Glomerular visceral epithelial cell (primary cell): ENCODE measurements around the gene MED13L.
A peak's percentile ranks its signal among the peaks of the same experiment; 100 is the strongest.
"Not testable (repeated sequence)": the region's sequence is repeated elsewhere in the genome, so short reads cannot be mapped to it uniquely, and the experiment has no call there.

Source experiments
- DNase-seq: peaks from one replicate; pipeline ENCODE4 v3.0.0-alpha.2; 2016; ENCODE audit errors: extremely low spot score

The MED13L gene

DNA sequence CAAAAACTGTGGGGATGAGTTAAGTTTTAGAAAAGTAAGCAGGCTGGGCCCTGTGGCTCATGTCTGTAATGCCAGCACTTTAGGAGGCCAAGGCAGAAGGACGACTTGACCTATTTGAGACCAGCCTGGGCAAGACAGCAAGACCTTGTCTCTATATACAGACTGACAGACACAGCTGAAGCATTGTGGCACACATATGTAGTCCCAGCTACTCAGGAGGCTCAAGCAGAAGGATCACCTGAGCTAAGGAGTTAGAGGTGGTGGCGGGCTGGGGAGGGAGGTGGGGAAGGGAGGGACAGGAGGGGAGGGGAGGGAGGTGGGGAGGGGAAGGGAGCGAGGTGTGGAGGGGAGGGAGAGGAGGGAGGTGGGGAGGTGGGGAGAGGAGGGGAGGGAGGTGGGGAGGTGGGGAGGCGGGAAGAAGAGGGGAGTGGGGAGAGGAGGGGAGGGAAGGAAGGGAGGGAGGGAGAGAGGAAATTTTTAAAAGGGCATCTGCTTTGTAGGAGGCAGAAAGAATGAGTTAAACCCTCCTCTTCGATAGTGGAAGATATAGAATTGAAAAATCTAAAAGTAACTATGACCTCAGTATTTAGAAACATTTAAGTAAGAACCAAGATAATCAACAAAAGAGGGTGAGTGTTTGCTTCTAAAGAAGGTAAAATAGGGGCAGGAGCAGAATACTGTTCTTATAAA lies 30.9 kb downstream of the MED13L start:
- no peak for DNase-seq

DNA sequence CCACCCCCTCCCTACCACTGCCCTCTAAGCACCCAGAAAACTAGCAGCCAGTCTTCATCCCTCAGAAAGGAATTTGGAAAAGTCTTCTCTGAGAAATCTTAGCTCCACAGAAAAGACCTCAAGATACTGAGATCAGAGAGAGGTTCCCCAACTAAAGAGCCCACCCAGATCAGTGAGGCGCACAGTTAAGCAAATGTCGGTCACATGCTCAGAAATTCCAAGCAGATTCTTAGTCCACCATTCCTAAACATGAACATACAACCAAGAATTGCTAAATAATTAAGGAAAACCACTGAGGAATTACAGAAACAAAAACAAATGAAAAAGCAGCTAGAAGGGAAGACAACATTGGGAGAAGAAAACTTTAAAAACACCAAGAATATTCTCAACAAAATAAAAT lies 32.3 kb downstream of the MED13L start:
- no peak for DNase-seq

DNA sequence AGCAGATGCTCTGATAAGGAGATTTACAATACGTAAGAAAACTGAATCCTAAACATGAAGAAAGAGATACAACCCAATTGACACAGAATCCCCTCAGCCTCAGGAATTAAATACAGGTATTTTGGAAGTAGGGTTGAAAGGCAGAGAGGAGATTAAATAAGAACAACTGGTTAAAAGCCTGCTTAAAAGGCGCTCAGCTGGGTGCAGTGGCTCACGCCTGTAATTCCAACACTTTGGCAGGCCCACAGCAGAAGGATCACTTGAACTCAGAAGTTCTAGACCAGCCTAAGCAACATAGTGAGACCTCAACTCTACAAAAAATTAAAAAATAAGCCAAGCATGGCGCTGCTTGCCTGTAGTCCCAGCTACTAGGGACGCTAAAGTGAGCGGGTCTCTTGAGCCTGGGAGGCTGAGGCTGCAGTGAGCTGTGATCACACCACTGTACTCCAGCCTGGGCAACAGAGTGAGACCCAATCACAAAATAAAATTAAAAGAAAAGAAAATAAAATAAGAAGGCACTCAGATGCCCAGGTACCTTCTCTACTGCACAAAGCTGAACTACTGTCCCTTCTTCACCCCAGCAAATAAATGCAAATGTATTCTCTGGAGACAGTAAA lies 32.9 kb downstream of the MED13L start:
- no peak for DNase-seq

DNA sequence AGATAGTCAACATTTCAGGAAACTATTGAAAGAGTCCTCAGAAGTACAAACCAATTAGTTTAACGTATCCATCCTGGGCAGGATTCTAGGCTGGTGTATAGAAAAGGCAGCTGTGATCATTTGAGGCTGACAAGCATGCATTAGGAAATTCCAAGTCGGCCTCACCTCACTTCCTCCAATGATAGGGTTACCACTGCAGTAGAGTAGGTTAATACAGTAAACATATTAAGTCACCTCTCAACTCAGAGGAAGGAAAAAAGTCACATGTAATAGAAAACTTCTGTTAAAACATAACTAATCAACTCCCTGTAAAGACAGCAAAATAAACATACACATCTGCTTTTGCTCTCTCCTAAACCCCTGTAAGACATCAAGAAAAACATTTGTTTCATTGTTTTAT lies 33.5 kb downstream of the MED13L start:
- DNase-seq, result peak; percentile 63

DNA sequence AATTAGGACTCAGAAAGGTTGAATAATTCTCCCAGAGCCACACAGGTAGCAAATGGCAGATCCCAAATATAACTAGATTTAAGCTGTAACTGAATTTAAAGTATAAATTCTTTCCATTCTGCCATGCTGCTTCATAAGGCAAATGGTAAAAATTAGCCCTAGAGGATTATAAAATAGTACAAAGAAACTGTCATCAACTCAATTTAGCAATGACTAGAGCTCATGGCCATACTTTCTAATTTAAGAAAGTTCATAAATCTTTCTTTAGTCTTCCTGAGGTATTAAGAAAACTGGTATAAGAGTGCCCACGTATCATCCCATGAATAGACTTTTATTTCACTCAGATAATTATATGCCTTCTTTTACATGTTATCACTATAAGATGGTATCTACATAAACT lies 34.8 kb downstream of the MED13L start:
- no peak for DNase-seq

DNA sequence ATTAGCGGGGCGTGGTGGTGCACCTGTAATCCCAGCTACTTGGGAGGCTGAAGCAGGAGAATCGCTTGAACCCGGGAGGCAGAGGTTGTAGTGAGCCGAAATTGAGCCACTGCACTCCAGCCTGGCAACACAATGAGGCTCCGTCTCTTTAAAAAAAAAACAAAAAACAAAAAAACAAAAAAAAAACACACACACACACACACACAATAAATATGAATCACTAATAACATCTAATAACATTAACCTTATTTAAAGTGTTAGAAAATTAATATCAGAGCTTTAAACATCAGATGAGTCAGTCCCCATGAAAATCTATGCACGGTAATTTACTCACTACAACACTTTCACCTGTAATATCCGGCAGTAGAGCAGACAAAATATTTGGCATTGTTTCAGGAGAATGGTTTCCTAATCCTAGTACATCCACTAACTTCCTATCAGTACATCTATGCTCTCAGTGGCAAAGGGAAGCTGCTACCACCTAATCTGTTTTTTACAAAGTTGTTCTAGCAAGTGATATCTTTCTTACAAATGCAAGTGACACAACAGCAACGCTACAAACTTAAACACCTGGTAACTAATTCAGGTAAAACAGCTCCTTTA lies 36.2 kb downstream of the MED13L start:
- DNase-seq, result peak; percentile 3

DNA sequence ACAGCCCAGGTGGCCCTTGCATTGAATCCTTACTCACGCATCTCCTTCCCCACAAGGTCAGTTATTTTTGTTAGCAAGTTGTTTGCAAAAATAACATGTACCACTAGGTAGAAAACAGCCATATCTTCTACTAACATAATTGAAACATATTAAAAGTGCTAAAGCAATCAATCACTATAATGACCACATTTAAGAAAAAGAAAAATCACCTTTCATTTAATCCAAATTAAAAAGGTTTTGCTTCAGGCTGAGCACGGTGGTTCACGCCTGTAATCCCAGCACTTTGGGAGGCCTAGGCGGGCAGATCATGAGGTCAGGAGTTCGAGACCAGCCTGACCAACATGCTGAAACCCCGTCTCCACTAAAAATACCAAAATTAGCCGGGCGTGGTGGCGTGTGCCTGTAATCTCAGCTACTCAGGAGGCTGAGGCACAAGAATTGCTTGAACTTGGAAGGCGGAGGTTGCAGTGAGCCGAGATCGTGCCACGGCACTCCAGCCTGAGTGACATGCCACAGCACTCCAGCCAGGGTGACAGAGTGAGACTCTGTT lies 38.8 kb downstream of the MED13L start:
- DNase-seq, result not testable (repeated sequence)

DNA sequence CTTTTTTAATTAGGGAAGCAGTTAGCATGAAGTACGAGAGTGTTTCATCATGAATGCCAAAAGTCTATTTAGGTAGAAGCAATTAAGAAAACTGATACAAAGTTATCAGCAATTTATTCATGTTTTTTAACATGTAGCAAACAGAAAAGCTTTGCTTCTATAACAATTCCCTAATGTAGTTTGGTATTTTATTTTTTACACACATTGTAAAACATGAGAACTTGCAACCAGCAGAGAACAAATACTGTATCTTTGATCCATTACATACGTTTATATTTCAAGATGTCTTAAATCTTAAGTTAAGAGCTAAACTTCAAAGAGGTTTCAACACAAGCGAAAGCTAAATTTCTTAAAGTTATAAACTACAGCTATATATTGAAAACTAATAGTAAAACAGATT lies 39.3 kb downstream of the MED13L start:
- DNase-seq, result no peak

DNA sequence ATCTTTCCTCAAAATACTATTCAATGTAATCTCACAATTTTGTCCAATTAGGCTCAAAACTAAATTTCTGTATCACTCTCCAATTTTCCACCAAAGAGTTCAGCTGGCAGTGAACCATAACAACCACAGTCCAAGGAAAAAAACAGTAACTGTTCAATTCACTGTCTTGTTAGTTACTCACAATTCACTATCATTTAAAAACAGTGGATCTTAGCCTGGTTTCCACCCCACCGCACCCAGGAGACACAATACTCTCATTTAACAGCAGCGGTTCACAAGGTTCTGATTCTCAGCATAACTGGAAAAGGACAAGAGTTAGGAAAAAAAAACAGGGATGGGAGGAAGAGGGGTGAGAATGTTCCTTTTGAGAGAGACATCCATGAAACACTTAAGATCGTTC lies 40.5 kb downstream of the MED13L start:
- DNase-seq, result peak; percentile 23

DNA sequence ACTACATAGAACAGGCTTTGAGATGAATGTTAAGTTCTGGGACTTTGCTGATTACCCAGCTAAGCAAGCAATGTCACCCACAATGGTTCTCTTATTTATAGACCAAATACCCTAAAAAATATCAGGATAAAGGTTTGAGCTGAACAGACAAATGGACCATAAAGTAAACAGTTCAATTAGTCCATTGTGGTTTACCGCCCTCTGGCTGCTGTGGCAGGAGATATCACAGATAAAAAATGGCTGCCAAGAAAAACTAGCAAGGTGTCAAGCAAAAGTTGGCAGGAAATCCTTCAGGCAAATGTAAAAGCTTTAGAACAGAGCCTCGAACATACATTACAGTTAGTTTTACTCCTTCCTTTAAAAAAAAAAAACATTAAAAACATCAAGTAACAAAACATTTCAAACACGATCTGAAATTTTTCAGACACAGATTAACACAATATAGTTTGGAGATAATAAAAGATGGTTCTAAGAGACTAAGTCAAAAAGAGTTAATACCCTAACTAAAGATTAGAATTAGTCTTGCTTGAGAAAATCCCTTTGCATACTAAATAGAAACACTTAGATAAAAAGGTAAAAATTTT lies 41.3 kb downstream of the MED13L start:
- peak; percentile 58 for DNase-seq

DNA sequence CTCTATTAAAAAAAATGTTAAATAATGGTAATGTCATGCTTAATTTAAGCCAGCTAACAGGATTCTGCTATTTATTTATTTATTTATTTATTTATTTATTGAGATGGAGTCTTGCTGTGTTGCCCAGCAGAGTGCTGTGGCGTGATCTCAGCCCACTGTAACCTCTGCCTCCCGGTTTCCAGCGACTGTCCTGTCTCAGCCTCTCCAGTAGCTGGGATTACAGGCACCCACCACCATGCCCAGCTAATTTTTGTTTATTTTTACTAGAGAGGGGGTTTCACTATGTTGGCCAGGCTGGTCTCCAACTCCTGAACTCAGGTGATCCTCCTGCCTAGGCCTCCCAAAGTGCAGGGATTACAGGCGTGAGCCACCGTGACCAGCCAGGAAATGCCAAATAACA lies 43.3 kb downstream of the MED13L start:
- not testable (repeated sequence) for DNase-seq

DNA sequence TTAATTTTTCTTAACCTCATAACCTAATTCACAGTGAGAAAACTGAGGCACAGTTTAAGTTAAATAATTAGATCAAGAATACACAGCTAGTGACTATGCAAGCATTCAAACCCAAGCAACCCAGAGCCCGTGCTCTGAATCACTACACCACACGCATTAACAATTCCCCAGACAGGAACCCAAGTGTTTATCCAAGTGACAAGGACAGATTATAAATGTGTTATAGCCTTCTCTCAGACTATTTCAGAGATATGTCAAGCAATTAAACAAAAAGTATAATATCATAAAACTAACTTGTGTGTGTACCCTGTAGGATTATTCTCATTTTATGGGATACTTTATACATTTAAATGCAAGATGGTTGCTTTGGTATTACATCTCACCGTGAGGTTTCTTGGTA lies 43.8 kb downstream of the MED13L start:
- peak; percentile 9 for DNase-seq

DNA sequence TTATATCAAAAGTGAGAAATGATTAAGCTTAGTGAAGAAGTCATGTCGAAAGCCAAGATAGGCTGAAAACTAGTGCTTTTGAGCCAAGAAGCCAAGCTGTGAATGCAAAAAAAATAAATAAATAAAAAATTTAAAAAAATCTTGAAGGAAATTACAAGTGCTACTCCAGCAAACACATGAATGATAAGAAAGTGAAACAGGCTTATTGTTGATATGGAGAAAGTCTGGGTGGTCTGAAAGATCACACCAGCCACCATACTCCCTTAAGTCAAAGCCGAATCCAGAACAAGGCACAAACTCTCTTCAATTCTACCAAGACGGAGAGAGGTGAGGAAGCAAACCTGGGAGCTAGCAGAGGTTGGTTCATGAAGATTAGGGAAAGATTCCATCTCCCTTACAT lies 49.7 kb downstream of the MED13L start:
- DNase-seq, result no peak

DNA sequence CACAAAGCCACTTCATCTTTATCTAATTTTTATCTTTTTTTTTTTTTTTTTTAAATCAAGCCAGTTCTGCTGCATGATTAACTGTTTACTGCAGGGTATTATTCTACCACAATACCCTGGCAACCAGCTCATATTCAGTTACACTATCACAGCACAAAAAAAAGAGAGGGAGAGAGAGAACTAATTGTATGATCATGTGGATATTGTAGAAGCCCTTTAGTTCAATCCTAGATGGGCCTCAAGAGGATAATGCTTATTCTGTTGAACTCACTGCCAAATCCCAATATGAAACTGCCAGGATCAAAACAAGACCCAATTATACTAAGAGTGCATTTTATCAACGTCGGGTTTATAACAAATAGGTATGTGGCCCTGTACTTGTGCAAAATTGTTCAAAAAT lies 51.5 kb downstream of the MED13L start:
- DNase-seq, result no peak

DNA sequence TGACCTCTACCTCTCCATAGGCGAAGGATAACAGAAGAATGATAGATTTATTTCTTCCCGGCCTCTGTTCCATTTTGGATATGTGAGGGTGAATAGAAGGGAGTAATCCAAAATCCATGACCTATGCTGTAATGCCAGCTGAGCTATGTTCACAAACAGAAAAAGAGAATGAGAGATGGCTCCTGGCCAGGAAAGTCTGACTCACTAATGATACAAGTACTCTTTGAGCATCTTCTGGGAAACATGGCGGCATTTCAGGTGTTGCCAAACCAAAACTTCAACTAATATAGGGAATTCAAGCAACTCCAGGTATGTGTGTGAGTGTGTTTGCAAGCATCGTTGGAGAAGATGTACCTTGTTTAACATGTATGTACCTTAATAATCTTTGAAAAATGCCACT lies 55.1 kb downstream of the MED13L start:
- peak; percentile 58 for DNase-seq

DNA sequence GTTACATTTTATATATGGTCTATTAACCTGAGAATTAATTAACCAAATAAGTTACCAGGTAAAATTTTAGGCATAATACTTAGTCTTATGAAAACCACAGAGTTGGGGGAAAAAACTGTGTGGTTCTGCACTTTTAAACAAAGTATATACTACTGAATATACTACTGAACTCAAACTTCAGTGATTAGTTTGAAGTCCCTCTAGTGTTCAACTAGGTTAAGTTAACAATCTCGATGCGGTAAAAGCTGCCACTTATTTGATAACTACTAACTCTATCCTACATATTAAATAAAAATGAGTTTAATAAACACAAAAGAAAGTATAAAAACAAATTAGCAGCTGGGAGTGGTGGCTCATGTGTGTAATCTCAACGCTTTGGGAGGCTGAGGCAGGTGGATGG lies 56.7 kb downstream of the MED13L start:
- DNase-seq, result no peak

DNA sequence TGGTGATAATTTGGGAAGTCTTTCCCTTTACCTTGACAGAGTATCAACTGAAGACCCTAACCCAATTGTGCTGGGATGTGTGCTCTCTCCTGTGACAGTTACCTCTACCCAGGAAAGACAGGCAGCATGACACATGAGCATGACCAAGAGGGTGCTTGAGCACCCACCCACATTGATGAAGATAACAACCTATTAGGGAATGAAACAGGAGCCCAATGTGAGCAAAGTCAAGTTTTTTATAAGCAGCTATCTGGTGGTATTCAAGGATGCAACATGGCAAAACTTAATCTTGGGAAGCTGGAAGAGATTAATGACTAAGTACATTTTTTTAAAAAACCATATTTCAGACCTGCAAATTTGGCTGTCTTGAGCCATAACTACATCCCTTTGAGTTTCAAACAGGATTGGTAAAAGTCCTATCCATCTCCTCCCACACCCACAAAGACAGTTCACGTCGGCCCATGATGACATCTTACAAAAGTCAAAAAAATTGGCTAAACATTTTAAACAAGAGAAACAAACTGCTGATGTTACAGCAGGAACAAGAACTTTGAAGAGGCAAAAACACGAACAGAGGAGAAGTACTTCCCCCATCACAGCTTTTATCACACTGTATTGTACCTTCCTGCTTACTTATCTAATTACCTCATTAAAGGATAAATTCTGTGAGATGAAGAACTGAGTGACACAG lies 60.3 kb downstream of the MED13L start:
- no peak for DNase-seq

DNA sequence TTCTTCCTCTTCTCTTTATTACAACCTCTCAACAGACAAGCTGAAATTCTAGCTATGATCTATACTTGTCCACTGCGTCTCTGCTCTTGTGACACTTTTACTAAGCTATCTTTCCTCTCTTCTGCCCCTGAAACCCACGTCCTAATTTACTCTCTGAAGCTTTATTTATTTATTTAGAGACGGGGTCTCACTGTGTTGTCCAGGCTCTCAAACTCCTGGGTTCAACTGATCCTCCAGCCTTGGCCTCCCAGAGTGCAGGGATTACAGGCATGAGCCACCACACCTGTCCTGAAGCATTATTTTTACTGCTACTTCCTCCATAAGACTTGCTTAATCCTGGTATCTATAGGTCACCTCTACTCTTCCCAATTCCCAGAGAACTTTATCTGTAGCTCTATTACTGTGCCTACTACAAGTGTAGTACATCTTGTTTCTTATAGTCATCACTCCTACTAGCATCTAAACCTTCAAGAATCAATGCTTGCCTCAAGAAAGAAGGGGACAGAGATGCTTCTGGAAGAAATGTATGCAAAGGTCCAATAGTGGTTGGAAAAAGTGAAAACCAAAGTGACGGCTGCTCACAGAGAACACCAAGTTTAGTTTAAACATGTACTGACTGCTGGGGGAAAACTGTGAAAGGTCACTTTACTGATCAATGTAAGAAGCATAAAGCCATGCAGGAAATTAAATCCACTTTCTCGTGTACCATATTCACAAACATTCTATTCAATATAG lies 61.3 kb downstream of the MED13L start:
- DNase-seq, result no peak

DNA sequence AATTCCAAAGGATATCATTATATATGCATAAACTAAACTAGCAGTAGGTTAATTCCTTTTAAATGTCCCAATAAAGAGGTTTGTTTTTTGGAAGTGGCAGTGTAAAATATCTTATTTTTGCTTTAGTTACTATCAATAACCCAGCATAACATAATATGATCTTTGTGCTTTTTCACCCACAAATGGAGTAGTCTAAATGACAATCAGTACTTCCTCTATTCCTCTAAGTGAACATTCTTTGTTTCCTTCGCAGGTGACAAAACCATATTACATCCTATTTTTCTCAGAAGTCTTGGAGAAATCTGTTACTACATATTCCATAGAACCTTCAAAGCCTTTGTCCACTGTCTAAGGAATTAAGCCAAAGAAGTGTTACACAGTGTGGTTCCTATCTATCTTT lies 62.5 kb downstream of the MED13L start:
- DNase-seq, result no peak

DNA sequence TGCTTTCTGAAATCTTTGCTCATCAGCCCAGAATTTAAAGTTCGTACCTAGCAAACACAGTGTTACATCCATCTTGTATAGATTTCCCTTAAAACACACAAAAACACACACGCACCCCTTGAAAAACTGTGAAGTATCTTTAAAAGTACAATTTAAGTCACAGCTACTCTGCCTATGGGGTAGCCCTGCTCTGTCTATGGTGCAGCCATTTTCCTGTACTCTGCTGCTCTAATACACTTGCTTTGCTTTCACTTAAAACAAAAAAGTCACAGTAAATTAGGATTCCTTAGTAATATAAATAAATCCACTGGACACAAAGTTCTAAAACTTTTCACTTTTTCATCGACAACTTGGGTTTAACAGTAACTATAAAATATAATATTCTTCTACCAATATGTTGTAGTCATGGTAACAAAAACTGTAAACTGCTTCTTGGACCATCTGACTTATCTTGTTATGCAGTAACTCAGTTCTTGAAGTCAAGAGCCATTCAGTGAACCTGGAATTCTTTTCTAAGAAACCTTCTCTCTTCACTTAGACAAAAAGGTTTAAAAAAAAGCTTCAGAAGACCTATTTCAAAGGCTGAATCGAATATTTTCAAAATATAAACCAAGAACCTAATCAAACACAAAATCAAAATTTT lies 63.5 kb downstream of the MED13L start:
- DNase-seq, result no peak

DNA sequence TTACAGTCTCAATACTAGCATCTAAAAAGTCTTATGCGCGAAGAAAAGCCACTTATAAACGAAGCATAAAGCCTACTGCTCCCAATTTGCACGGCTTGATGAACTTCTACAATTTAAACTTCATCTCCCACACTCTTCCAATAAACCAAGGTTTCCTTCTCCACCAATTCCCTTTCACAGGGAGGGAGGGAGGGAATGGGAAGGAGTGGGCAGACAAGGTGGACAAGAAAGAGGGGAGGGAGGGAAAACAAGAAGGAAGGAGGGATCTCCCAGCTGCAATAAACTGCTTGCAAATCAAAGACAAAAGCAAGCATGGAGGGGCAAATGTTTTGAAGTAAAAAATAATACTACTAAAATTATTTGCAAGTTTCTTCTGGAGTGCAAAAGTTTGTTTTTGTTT lies 64.5 kb downstream of the MED13L start:
- no peak for DNase-seq
